BLaER1 treated with 17β-estradiol and CSF1 and Interleukin-3, amounts not matched to agents 10 nM and 100 nM (cell line): ENCODE measurements around the gene DNAJB1.
"Not testable (repeated sequence)": the region's sequence is repeated elsewhere in the genome, so short reads cannot be mapped to it uniquely, and the experiment has no call there.

Source experiments
- H3K27ac ChIP-seq, 11 experiments: shearing (Covaris generic); formaldehyde crosslinking; 2 replicates each; pipeline ENCODE4 v1.8.1; 2022
- H3K27me3 ChIP-seq, 11 experiments: shearing (Covaris generic); formaldehyde crosslinking; 2 replicates each; pipeline ENCODE4 v1.8.1; 2022
- H3K36me3 ChIP-seq, 11 experiments: shearing (Covaris generic); formaldehyde crosslinking; 2 replicates each; pipeline ENCODE4 v1.8.1; 2022
- H3K4me1 ChIP-seq, 10 experiments: shearing (Covaris generic); formaldehyde crosslinking; 2 replicates each; pipeline ENCODE4 v1.8.1; 2022
- H3K4me2 ChIP-seq, 11 experiments: shearing (Covaris generic); formaldehyde crosslinking; 2 replicates each; pipeline ENCODE4 v1.8.1; 2022
- H3K4me3 ChIP-seq, 10 experiments: shearing (Covaris generic); formaldehyde crosslinking; 2 replicates each; pipeline ENCODE4 v1.8.1; 2022
- H3K9ac ChIP-seq, 11 experiments: shearing (Covaris generic); formaldehyde crosslinking; 2 replicates each; pipeline ENCODE4 v1.8.1; 2022
- H3K9me3 ChIP-seq, 11 experiments: shearing (Covaris generic); formaldehyde crosslinking; replicated peaks in 1 of 11; 2 replicates each; pipeline ENCODE4 v1.8.1; 2022
- H4K20me1 ChIP-seq, 11 experiments: shearing (Covaris generic); formaldehyde crosslinking; 2 replicates each; pipeline ENCODE4 v1.8.1; 2022
- Cebpa-rat ChIP-seq, 11 experiments: shearing (Covaris generic); IDR thresholded peaks; 2 replicates each; pipeline ENCODE4 v1.8.1; 2022

Gene DNAJB1

GRCh38 chr19:14556662-14557188 is 38.5 kb upstream of the DNAJB1 start:
- Histone ChIP-seq H3K4me2 (peak overlapping the region; percentile 9 to 95 (median 60)), H3K27me3 (no peaks in the 10 kb centered on the region), H3K27ac (peak overlapping the region in 2 of 11 experiments; percentile 23 to 37; a peak in 3 of 22 replicates), H3K9ac (peak overlapping the region in 3 of 11 experiments; percentile 21 to 57 (median 39); a peak in 3 of 22 replicates), H3K4me3 (no peak overlapping the region), H4K20me1 (peaks cover 24 to 86% (median 57%) of the 10 kb centered on the region in 11 experiments; a peak in 18 of 22 replicates), H3K36me3 (peaks cover 0 to 15% (median 5%) of the 10 kb centered on the region in 11 experiments; a peak in 7 of 22 replicates), H3K9me3 (no peaks in the 10 kb centered on the region), H3K4me1 (peaks cover 72 to 99% (median 90%) of the 10 kb centered on the region in 10 experiments)
- TF ChIP-seq Cebpa-rat (IDR thresholded peaks at IDR 0.05) = no peak

GRCh38 chr19:14555918-14556661 is 37.9 kb upstream of the DNAJB1 start:
- H3K27ac ChIP-seq = peak overlapping the region in 2 of 11 experiments; percentile 23 to 37; a peak in 5 of 22 replicates
- peak overlapping the region; percentile 9 to 95 (median 60); a peak in 21 of 22 replicates for H3K4me2 ChIP-seq
- peaks cover 0 to 15% (median 5%) of the 10 kb centered on the region in 11 experiments; a peak in 7 of 22 replicates for H3K36me3 ChIP-seq
- peaks cover 20 to 82% (median 54%) of the 10 kb centered on the region in 11 experiments; a peak in 18 of 22 replicates for H4K20me1 ChIP-seq
- H3K4me1 ChIP-seq = peaks cover 72 to 99% (median 89%) of the 10 kb centered on the region in 10 experiments
- no peaks in the 10 kb centered on the region for H3K27me3 ChIP-seq
- no peak for TF ChIP-seq Cebpa-rat (IDR thresholded peaks at IDR 0.05)
- no peaks in the 10 kb centered on the region for H3K9me3 ChIP-seq
- no peak overlapping the region for H3K4me3 ChIP-seq
- peak overlapping the region in 6 of 11 experiments; percentile 8 to 57 (median 20); a peak in 5 of 22 replicates for H3K9ac ChIP-seq

- Histone ChIP-seq H3K4me2 (peak overlapping the region in 9 of 11 experiments; percentile 82 to 93 (median 89); a peak in 16 of 22 replicates), H3K4me1 (peaks cover 72 to 99% (median 89%) of the 10 kb centered on the region in 10 experiments), H3K27ac (peak overlapping the region in 6 of 11 experiments; percentile 22 to 72 (median 64); a peak in 10 of 22 replicates), H3K9me3 (no peaks in the 10 kb centered on the region), H3K9ac (peak overlapping the region in 7 of 11 experiments; percentile 18 to 73 (median 59); a peak in 10 of 22 replicates), H4K20me1 (peaks cover 20 to 80% (median 53%) of the 10 kb centered on the region in 11 experiments; a peak in 18 of 22 replicates), H3K27me3 (no peaks in the 10 kb centered on the region), H3K4me3 (no peak overlapping the region), H3K36me3 (peaks cover 0 to 18% (median 6%) of the 10 kb centered on the region in 11 experiments; a peak in 14 of 22 replicates)
- TF ChIP-seq Cebpa-rat (IDR thresholded peaks at IDR 0.05) = no peak
These were observed 36.2 kb upstream of the DNAJB1 start for GRCh38 chr19:14554382-14554812.

GRCh38 chr19:14553939-14554243 is 35.7 kb upstream of the DNAJB1 start:
- H3K4me1 ChIP-seq = peaks cover 69 to 98% (median 88%) of the 10 kb centered on the region in 10 experiments
- H3K9me3 ChIP-seq = no peaks in the 10 kb centered on the region
- peak overlapping the region in 9 of 11 experiments; percentile 32 to 73 (median 58); a peak in 14 of 22 replicates for H3K9ac ChIP-seq
- H3K4me3 ChIP-seq = no peak overlapping the region
- TF ChIP-seq Cebpa-rat (IDR thresholded peaks at IDR 0.05) = no peak
- H3K36me3 ChIP-seq = peaks cover 5 to 23% (median 11%) of the 10 kb centered on the region in 11 experiments; a peak in 17 of 22 replicates
- peak overlapping the region in 9 of 11 experiments; percentile 22 to 81 (median 65); a peak in 16 of 22 replicates for H3K27ac ChIP-seq
- H3K4me2 ChIP-seq = peak overlapping the region; percentile 53 to 93 (median 88); a peak in 19 of 22 replicates
- peaks cover 20 to 77% (median 53%) of the 10 kb centered on the region in 11 experiments; a peak in 18 of 22 replicates for H4K20me1 ChIP-seq
- no peaks in the 10 kb centered on the region for H3K27me3 ChIP-seq

GRCh38 chr19:14553042-14553938 is 35.1 kb upstream of the DNAJB1 start:
- no peak for TF ChIP-seq Cebpa-rat (IDR thresholded peaks at IDR 0.05)
- H3K4me1 ChIP-seq = peaks cover 63 to 95% (median 86%) of the 10 kb centered on the region in 10 experiments
- H3K36me3 ChIP-seq = peaks cover 10 to 29% (median 15%) of the 10 kb centered on the region in 11 experiments; a peak in 18 of 22 replicates
- no peaks in the 10 kb centered on the region for H3K27me3 ChIP-seq
- no peaks in the 10 kb centered on the region for H3K9me3 ChIP-seq
- peaks cover 18 to 71% (median 49%) of the 10 kb centered on the region in 11 experiments; a peak in 18 of 22 replicates for H4K20me1 ChIP-seq
- H3K4me3 ChIP-seq = no peak overlapping the region
- H3K4me2 ChIP-seq = peak overlapping the region; percentile 53 to 93 (median 88)
- H3K9ac ChIP-seq = peak overlapping the region in 9 of 11 experiments; percentile 32 to 73 (median 59); a peak in 15 of 22 replicates
- peak overlapping the region in 9 of 11 experiments; percentile 37 to 81 (median 65); a peak in 17 of 22 replicates for H3K27ac ChIP-seq

GRCh38 chr19:14552006-14552360 is 33.8 kb upstream of the DNAJB1 start:
- not testable (repeated sequence) for H3K27me3 ChIP-seq, H3K9me3 ChIP-seq
- peaks cover 10 to 31% (median 15%) of the 10 kb centered on the region in 11 experiments; a peak in 18 of 22 replicates for H3K36me3 ChIP-seq
- peak overlapping the region in 9 of 11 experiments; percentile 49 to 81 (median 65); a peak in 19 of 22 replicates for H3K27ac ChIP-seq
- peak overlapping the region in 1 of 10 experiments; percentile 48; a peak in 1 of 20 replicates for H3K4me3 ChIP-seq
- peaks cover 57 to 97% (median 88%) of the 10 kb centered on the region in 10 experiments for H3K4me1 ChIP-seq
- H3K9ac ChIP-seq = peak overlapping the region in 9 of 11 experiments; percentile 44 to 73 (median 59); a peak in 15 of 22 replicates
- peak overlapping the region; percentile 77 to 93 (median 88) for H3K4me2 ChIP-seq
- H4K20me1 ChIP-seq = peaks cover 16 to 68% (median 50%) of the 10 kb centered on the region in 11 experiments; a peak in 16 of 22 replicates

GRCh38 chr19:14551134-14552005 is 33.2 kb upstream of the DNAJB1 start:
- not testable (repeated sequence) for H3K9me3 ChIP-seq, H3K27me3 ChIP-seq
- Histone ChIP-seq H3K9ac (peak overlapping the region; percentile 53 to 74 (median 67); a peak in 19 of 22 replicates), H4K20me1 (peaks cover 21 to 68% (median 49%) of the 10 kb centered on the region in 11 experiments; a peak in 19 of 22 replicates), H3K4me3 (peak overlapping the region in 2 of 10 experiments; percentile 22 to 47; a peak in 4 of 20 replicates), H3K36me3 (peaks cover 10 to 31% (median 15%) of the 10 kb centered on the region in 11 experiments; a peak in 18 of 22 replicates), H3K4me1 (peaks cover 51 to 97% (median 88%) of the 10 kb centered on the region in 10 experiments), H3K27ac (peak overlapping the region in 10 of 11 experiments; percentile 57 to 84 (median 73); a peak in 19 of 22 replicates), H3K4me2 (peak overlapping the region; percentile 77 to 93 (median 88))
